Upper lobe of left lung (tissue), 4 donors: ENCODE results near the gene CENATAC.
"Not testable (repeated sequence)": the region's sequence is repeated elsewhere in the genome, so short reads cannot be mapped to it uniquely, and the experiment has no call there.

ENCODE experiments used
- EP300 ChIP-seq, 4 donors: sonication (generic); formaldehyde crosslinking; IDR thresholded peaks; one replicate each; pipeline ENCODE4 v1.5.1; 2017; ENCODE audit warnings: antibody characterized with exemption in 4 of 4, control low read depth in 2 of 4
- POLR2A ChIP-seq, 4 donors: fragments of 450-650 bp; IDR thresholded peaks; one replicate each; pipeline ENCODE4 v1.5.1; 2016 to 2017; ENCODE audit warnings: antibody characterized with exemption in 4 of 4, mild to moderate bottlenecking in 2 of 4
- POLR2AphosphoS5 ChIP-seq, 2 donors: sonication (generic); formaldehyde crosslinking; IDR thresholded peaks; one replicate each; pipeline ENCODE4 v1.5.1; 2017; ENCODE audit warnings: antibody characterized with exemption in 2 of 2
- TF ChIP-seq, protein P1 (sequence below), 6 experiments: fragments of 450-650 bp in 4 of 6; fragments of 200-600 bp in 2 of 6; sonication (generic) in 2 of 6; IDR thresholded peaks; one replicate each; pipeline ENCODE4 v1.5.1; 2016 to 2019; ENCODE audit warnings: antibody characterized with exemption in 6 of 6

DNA sequence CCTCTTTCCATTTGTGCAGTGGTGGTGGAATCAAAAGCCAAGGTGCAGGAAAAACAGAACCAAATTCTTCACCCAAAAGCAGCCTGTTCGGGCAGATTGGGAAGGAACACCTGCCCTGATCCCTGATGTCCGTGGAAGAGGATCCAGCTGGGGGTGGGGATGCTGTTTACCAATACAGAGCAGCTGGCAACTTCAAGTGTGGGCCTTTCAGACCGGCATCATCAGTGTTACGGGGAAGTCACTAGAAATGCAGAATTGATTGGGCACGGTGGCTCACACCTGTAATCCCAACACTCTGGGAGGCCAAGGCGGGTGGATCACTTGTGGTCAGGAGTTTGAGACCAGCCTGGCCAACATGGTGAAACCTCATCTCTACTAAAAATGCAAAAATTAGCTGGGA, 44.0 kb upstream of the CENATAC start:
- TF ChIP-seq POLR2A, POLR2AphosphoS5, EP300 (IDR thresholded peaks at IDR 0.05): not testable (repeated sequence)
- TF ChIP-seq, protein P1, sequence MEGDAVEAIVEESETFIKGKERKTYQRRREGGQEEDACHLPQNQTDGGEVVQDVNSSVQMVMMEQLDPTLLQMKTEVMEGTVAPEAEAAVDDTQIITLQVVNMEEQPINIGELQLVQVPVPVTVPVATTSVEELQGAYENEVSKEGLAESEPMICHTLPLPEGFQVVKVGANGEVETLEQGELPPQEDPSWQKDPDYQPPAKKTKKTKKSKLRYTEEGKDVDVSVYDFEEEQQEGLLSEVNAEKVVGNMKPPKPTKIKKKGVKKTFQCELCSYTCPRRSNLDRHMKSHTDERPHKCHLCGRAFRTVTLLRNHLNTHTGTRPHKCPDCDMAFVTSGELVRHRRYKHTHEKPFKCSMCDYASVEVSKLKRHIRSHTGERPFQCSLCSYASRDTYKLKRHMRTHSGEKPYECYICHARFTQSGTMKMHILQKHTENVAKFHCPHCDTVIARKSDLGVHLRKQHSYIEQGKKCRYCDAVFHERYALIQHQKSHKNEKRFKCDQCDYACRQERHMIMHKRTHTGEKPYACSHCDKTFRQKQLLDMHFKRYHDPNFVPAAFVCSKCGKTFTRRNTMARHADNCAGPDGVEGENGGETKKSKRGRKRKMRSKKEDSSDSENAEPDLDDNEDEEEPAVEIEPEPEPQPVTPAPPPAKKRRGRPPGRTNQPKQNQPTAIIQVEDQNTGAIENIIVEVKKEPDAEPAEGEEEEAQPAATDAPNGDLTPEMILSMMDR (IDR thresholded peaks at IDR 0.05) = not testable (repeated sequence)
